BE2C (cell line): ENCODE measurements around the gene PSENEN.

ENCODE experiments used
- DNase-seq: peaks from one replicate; pipeline ENCODE4 v3.0.0-alpha.2; 2020
- H3K27me3 ChIP-seq: fragments of 250-450 bp; sonication (Bioruptor Pico); 2 replicates; pipeline ENCODE4 v1.5.1; 2020; ENCODE audit warnings: mild to moderate bottlenecking
- H3K36me3 ChIP-seq: fragments of 250-450 bp; sonication (Bioruptor Pico); 2 replicates; pipeline ENCODE4 v1.5.1; 2020; ENCODE audit warnings: mild to moderate bottlenecking
- H3K4me1 ChIP-seq: fragments of 250-450 bp; sonication (Bioruptor Pico); 2 replicates; pipeline ENCODE4 v1.5.1; 2020
- H3K4me3 ChIP-seq: 2 replicates; pipeline ENCODE4 v1.5.1; 2011; ENCODE audit warnings: low read depth, low read length
- H3K9me3 ChIP-seq: fragments of 250-450 bp; sonication (Bioruptor Pico); 2 replicates; pipeline ENCODE4 v1.5.1; 2020
- CTCF ChIP-seq: IDR thresholded peaks from 2 replicates; pipeline ENCODE4 v1.5.1; 2012; ENCODE audit warnings: mild to moderate bottlenecking, low read depth, low read length

Gene PSENEN

GRCh38 chr19:35730326-35730725 lies 15.1 kb upstream of the PSENEN start:
- Histone ChIP-seq H3K4me1 (no peaks in the 10 kb centered on the region), H3K36me3 (peaks cover 91% of the 10 kb centered on the region), H3K9me3 (no peaks in the 10 kb centered on the region), H3K4me3 (no peak overlapping the region), H3K27me3 (no peaks in the 10 kb centered on the region)
- no peak for DNase-seq
- no peak for TF ChIP-seq CTCF

DNA sequence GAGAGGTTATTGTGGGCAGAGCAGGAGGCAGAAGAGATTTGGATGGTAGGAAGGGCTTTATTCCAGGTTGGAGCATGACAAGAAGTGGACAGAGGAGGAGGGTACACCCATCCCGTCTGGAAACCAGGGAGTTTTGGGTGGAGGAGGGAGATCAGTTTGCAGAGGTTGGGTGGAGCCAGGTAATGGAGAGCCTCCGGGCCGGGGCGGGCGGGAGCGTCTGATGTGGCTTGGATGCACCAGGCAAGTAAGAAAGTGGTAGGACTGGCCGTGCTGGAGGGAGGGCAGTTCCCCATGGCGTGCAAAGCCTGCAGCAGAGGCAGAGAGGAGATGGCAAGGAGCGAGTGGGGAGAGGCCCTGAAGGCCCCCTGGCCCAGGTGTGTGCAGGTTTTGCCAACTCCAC lies 14.1 kb upstream of the PSENEN start:
- no peak overlapping the region for H3K4me3 ChIP-seq
- no peak for DNase-seq
- H3K4me1 ChIP-seq = no peaks in the 10 kb centered on the region
- no peaks in the 10 kb centered on the region for H3K27me3 ChIP-seq
- H3K9me3 ChIP-seq = no peaks in the 10 kb centered on the region
- H3K36me3 ChIP-seq = peaks cover 88% of the 10 kb centered on the region
- TF ChIP-seq CTCF = no peak

DNA sequence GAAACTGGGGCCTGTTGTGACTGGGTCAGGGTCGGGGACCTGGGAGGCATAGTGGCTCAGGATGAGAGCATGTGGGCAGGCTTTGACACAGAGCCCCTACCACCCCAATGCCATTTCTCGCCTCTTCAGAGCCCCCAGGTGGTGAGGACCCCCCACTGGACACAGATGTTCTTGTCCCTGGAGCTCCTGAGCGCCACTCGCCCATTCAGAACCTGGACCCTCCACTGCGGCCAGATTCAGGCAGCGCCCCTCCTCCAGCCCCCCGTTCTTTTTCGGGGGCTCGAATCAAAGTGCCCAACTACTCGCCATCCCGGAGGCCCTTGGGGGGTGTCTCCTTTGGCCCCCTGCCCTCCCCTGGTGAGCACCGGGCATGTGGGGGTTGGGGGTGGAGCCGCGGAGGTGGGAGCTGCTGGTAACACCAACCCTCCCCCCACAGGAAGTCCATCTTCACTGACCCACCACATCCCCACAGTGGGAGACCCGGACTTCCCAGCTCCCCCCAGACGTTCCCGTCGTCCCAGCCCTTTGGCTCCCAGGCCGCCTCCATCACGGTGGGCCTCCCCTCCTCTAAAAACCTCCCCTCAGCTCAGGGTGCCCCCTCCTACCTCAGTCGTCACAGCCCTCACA lies 13.6 kb upstream of the PSENEN start:
- Histone ChIP-seq H3K9me3 (no peaks in the 10 kb centered on the region), H3K4me1 (no peaks in the 10 kb centered on the region), H3K36me3 (peaks cover 89% of the 10 kb centered on the region), H3K4me3 (no peak overlapping the region), H3K27me3 (no peaks in the 10 kb centered on the region)
- TF ChIP-seq CTCF = no peak
- DNase-seq = no peak

- no peak overlapping the region for H3K4me3 ChIP-seq
- no peak for DNase-seq
- no peaks in the 10 kb centered on the region for H3K9me3 ChIP-seq
- TF ChIP-seq CTCF = no peak
- no peaks in the 10 kb centered on the region for H3K4me1 ChIP-seq
- peaks cover 90% of the 10 kb centered on the region for H3K36me3 ChIP-seq
- no peaks in the 10 kb centered on the region for H3K27me3 ChIP-seq
Observed at GRCh38 chr19:35732540-35733179, 12.8 kb upstream of the PSENEN start.

DNA sequence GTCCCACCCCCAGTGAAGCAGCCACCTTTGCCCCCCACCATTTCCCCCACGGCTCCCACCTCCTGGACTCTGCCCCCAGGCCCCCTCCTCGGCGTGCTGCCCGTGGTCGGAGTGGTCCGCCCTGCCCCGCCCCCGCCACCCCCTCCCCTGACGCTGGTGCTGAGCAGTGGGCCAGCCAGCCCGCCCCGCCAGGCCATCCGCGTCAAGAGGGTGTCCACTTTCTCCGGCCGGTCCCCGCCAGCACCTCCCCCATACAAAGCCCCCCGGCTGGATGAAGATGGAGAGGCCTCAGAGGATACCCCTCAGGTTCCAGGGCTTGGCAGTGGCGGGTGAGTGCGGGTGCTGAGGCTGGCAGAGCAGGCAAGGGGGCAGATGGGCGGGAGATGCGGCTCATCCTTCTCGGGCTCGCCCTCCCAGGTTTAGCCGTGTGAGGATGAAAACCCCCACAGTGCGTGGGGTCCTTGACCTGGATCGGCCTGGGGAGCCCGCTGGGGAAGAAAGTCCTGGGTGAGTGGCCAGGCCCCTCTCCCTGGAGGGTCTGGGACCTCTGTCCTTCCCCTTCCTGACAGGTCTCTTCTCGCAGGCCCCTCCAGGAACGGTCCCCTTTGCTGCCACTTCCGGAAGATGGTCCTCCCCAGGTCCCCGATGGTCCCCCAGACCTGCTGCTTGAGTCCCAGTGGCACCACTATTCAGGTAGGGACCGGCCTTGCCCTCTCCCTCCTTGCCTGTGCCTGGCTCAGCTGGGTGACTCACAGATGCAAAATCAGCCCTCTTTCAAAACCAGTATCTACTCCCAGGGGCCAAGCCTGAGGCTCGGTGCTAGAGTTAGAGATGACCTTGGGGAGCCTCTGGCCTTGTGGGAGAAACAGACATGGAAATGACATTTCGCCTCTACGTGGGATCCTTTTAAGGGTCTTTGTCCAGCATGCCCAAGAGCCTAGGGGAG lies 12.0 kb upstream of the PSENEN start:
- no peak overlapping the region for H3K4me3 ChIP-seq
- H3K36me3 ChIP-seq = peaks cover 90% of the 10 kb centered on the region
- no peak for DNase-seq
- no peak for TF ChIP-seq CTCF
- H3K27me3 ChIP-seq = no peaks in the 10 kb centered on the region
- no peaks in the 10 kb centered on the region for H3K4me1 ChIP-seq
- no peaks in the 10 kb centered on the region for H3K9me3 ChIP-seq

DNA sequence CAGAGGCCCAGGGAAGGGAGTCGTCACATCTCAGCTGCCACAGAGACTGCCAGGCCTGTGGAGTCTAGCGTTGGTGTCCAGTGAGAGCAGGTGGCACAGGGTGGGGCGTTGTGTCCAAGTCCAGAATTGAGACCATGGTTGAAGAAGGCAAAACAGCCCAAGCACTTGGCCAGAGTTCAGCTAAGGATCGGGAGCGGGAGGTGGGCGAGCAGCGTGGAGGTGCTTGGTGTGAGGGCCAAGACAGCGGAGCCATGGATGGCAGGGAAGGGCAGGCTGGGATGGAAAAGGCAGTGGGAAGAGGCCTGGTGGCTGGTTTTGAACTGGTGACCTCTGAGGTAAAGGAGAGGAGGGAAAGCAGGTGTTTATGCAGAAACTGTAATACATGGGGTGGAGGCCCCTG lies 11.2 kb upstream of the PSENEN start:
- no peak overlapping the region for H3K4me3 ChIP-seq
- no peaks in the 10 kb centered on the region for H3K9me3 ChIP-seq
- H3K27me3 ChIP-seq = no peaks in the 10 kb centered on the region
- H3K36me3 ChIP-seq = peaks cover 82% of the 10 kb centered on the region
- TF ChIP-seq CTCF = no peak
- no peak for DNase-seq
- no peaks in the 10 kb centered on the region for H3K4me1 ChIP-seq
